Neural cell (in vitro differentiated cells): Measurements from ENCODE around the gene ZNF716.

ENCODE experiments used
- EP300 ChIP-seq: fragments of 450-650 bp; conservative IDR thresholded peaks from 2 replicates; pipeline ENCODE4 v1.6.1; 2014; ENCODE audit warnings: antibody characterized with exemption, mild to moderate bottlenecking, moderate library complexity; ENCODE audit not compliant: poor library complexity, severe bottlenecking
- EZH2 ChIP-seq: fragments of 200-600, 300-800 bp; shearing (Covaris generic), sonication (generic); IDR thresholded peaks from 2 replicates; pipeline ENCODE4 v1.6.1; 2014; ENCODE audit warnings: antibody characterized with exemption, low read length, borderline replicate concordance, mild to moderate bottlenecking; ENCODE audit not compliant: insufficient read depth, poor library complexity, severe bottlenecking
- TAF1 ChIP-seq: IDR thresholded peaks from 2 replicates; pipeline ENCODE4 v1.6.1; 2012; ENCODE audit warnings: low read depth
- TF ChIP-seq, protein P1 (sequence below): fragments of 450-650 bp; IDR thresholded peaks from 2 replicates; pipeline ENCODE4 v1.5.1; 2014; ENCODE audit warnings: antibody characterized with exemption, mild to moderate bottlenecking, moderate library complexity; ENCODE audit not compliant: poor library complexity, severe bottlenecking

- TF ChIP-seq TAF1 (no peak), EZH2 (no peak), EP300 (no peak)
- TF ChIP-seq, protein P1, sequence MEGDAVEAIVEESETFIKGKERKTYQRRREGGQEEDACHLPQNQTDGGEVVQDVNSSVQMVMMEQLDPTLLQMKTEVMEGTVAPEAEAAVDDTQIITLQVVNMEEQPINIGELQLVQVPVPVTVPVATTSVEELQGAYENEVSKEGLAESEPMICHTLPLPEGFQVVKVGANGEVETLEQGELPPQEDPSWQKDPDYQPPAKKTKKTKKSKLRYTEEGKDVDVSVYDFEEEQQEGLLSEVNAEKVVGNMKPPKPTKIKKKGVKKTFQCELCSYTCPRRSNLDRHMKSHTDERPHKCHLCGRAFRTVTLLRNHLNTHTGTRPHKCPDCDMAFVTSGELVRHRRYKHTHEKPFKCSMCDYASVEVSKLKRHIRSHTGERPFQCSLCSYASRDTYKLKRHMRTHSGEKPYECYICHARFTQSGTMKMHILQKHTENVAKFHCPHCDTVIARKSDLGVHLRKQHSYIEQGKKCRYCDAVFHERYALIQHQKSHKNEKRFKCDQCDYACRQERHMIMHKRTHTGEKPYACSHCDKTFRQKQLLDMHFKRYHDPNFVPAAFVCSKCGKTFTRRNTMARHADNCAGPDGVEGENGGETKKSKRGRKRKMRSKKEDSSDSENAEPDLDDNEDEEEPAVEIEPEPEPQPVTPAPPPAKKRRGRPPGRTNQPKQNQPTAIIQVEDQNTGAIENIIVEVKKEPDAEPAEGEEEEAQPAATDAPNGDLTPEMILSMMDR = no peak
These were observed 49.3 kb upstream of the ZNF716 start for GRCh38 chr7:57400531-57401155.
